ENCODE data around the gene SURF6. TPM values are rescaled to one million over a fixed set of nuclear protein-coding genes. Genes with fewer than 3 reads are reported as not detected.

The SURF6 gene
- total RNA-seq, 2 experiments from 2014 or later: 19.2 to 27.8 TPM

- Histone ChIP-seq H3K4me3 (ENCODE audit: low read depth, low read length, poor library complexity, severe bottlenecking) (no peak overlapping the region), H3K79me2 (ENCODE audit: insufficient read depth, low read depth, low read length) (peaks cover under 1% of the 10 kb centered on the region; the same call in 1 of the 2 replicates), H3K36me3 (ENCODE audit: insufficient read depth, low read length) (no peaks in the 10 kb centered on the region), H4K20me1 (ENCODE audit: insufficient read depth, low read length) (no peaks in the 10 kb centered on the region), H3K4me1 (ENCODE audit: insufficient read depth, low read length, poor library complexity, severe bottlenecking) (peaks cover 7% of the 10 kb centered on the region), H3K4me2 (ENCODE audit: low read length) (no peak overlapping the region), H2AFZ (ENCODE audit: low read length) (no peak overlapping the region), H3K27ac (ENCODE audit: low read depth, low read length, poor library complexity, severe bottlenecking) (no peak overlapping the region), H3K9me3 (ENCODE audit: low read length) (0 out of 2 replicates have a peak, but pooled peaks cover 7% of the 10 kb centered on the region), H3K9me2 (ENCODE audit: insufficient read depth, low read length) (no peaks in the 10 kb centered on the region)
- DNase-seq (ENCODE audit: low spot score): no peak
- intact Hi-C loops (cut with micrococcal nuclease; ENCODE audit: unreplicated experiment): no loop called here
- POLR2A ChIA-PET: interaction anchor here (0.6 to 0.7 kb wide), 2 partner anchors 24 to 106 kb away, joined by 3 to 10 read pairs; no protein-coding TSS in a partner anchor
- BruUV-seq (replicated peaks): no TSS peak
- CTCF ChIA-PET (ENCODE audit: unreplicated experiment): no interaction called here
- TF ChIP-seq CTCF (conservative IDR thresholded peaks at IDR 0.05; ENCODE audit: low read length) (no peak), EZH2phosphoT487 (IDR thresholded peaks at IDR 0.05; ENCODE audit: borderline replicate concordance, low read depth, low read length) (no peak)
These were observed 44.7 kb upstream of the SURF6 start for GRCh38 chr9:133380734-133381133.

- peaks cover 7% of the 10 kb centered on the region for H4K20me1 ChIP-seq (ENCODE audit: insufficient read depth, low read length)
- DNase-seq (ENCODE audit: low spot score): no peak
- no TSS peak for BruUV-seq (replicated peaks)
- ChIA-PET POLR2A (interaction anchor here (1.3 kb wide), 1 partner anchor 14 kb away, joined by 3 read pairs; no protein-coding TSS in a partner anchor), CTCF (ENCODE audit: unreplicated experiment) (no interaction called here)
- H3K4me3 ChIP-seq (ENCODE audit: low read depth, low read length, poor library complexity, severe bottlenecking): no peak overlapping the region
- TF ChIP-seq CTCF (conservative IDR thresholded peaks at IDR 0.05; ENCODE audit: low read length) (no peak), EZH2phosphoT487 (IDR thresholded peaks at IDR 0.05; ENCODE audit: borderline replicate concordance, low read depth, low read length) (no peak)
- intact Hi-C loops (cut with micrococcal nuclease; ENCODE audit: unreplicated experiment): no loop called here
- no peak overlapping the region for H3K27ac ChIP-seq (ENCODE audit: low read depth, low read length, poor library complexity, severe bottlenecking)
- no peak overlapping the region for H2AFZ ChIP-seq (ENCODE audit: low read length)
- H3K4me1 ChIP-seq (ENCODE audit: insufficient read depth, low read length, poor library complexity, severe bottlenecking): peaks cover 10% of the 10 kb centered on the region
- H3K4me2 ChIP-seq (ENCODE audit: low read length): no peak overlapping the region
- no peaks in the 10 kb centered on the region for H3K9me2 ChIP-seq (ENCODE audit: insufficient read depth, low read length)
- H3K9me3 ChIP-seq (ENCODE audit: low read length): 0 out of 2 replicates have a peak, but pooled peaks cover 7% of the 10 kb centered on the region
- H3K36me3 ChIP-seq (ENCODE audit: insufficient read depth, low read length): no peaks in the 10 kb centered on the region
- peaks cover 14% of the 10 kb centered on the region for H3K79me2 ChIP-seq (ENCODE audit: insufficient read depth, low read depth, low read length)
These were observed 43.4 kb upstream of the SURF6 start for GRCh38 chr9:133379153-133380086.

Measured in OCI-LY7 (cell line).